ENCODE data around the gene ERI2. TPM values are rescaled to one million over a fixed set of nuclear protein-coding genes. Genes with fewer than 3 reads are reported as not detected.

ERI2 gene
- total RNA-seq, 1 experiment from 2014 or later, result 13.2 TPM

GRCh38 chr16:20753727-20754126 is 52.5 kb downstream of the ERI2 start:
- intact Hi-C loops (cut with micrococcal nuclease), result no loop called here
- Histone ChIP-seq H3K9me3 (ENCODE audit: low read length) (no peaks in the 10 kb centered on the region), H4K20me1 (ENCODE audit: low read length) (no peaks in the 10 kb centered on the region), H3K4me2 (ENCODE audit: low read length) (no peak overlapping the region), H3K4me3 (ENCODE audit: low read length) (no peak overlapping the region), H2AFZ (ENCODE audit: low read length) (no peak overlapping the region), H3K9ac (ENCODE audit: low read length) (no peak overlapping the region), H3K4me1 (ENCODE audit: insufficient read depth, low read length) (no peaks in the 10 kb centered on the region), H3K36me3 (ENCODE audit: low read depth, low read length) (no peaks in the 10 kb centered on the region), H3K9me2 (replicated peaks; ENCODE audit: low read length) (no peaks in the 10 kb centered on the region), H3K27me3 (ENCODE audit: low read length) (0 out of 2 replicates have a peak, but pooled peaks cover 3% of the 10 kb centered on the region), H3F3A (ENCODE audit: low read length, unreplicated experiment) (no peaks in the 10 kb centered on the region), H3K79me2 (ENCODE audit: low read length) (no peaks in the 10 kb centered on the region), H3K27ac (ENCODE audit: low read length) (no peak overlapping the region)
- BruUV-seq (replicated peaks), result no TSS peak
- ATAC-seq, result no peak
- TF ChIP-seq, protein P1, sequence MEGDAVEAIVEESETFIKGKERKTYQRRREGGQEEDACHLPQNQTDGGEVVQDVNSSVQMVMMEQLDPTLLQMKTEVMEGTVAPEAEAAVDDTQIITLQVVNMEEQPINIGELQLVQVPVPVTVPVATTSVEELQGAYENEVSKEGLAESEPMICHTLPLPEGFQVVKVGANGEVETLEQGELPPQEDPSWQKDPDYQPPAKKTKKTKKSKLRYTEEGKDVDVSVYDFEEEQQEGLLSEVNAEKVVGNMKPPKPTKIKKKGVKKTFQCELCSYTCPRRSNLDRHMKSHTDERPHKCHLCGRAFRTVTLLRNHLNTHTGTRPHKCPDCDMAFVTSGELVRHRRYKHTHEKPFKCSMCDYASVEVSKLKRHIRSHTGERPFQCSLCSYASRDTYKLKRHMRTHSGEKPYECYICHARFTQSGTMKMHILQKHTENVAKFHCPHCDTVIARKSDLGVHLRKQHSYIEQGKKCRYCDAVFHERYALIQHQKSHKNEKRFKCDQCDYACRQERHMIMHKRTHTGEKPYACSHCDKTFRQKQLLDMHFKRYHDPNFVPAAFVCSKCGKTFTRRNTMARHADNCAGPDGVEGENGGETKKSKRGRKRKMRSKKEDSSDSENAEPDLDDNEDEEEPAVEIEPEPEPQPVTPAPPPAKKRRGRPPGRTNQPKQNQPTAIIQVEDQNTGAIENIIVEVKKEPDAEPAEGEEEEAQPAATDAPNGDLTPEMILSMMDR (conservative IDR thresholded peaks at IDR 0.05; ENCODE audit: low read depth, low read length), result no peak
- TF ChIP-seq EZH2phosphoT487 (IDR thresholded peaks at IDR 0.05; ENCODE audit: borderline replicate concordance, low read length) (no peak), EZH2 (IDR thresholded peaks at IDR 0.05; ENCODE audit: low read length, unreplicated experiment) (no peak)
- ChIA-PET CTCF (no interaction called here), POLR2A (ENCODE audit: unreplicated experiment) (no interaction called here)
- DNase-seq, result no peak

GRCh38 chr16:20750558-20750957 is 55.7 kb downstream of the ERI2 start:
- no peaks in the 10 kb centered on the region for H3K4me1 ChIP-seq (ENCODE audit: insufficient read depth, low read length)
- intact Hi-C loops (cut with micrococcal nuclease), result no loop called here
- H3K4me2 ChIP-seq (ENCODE audit: low read length), result no peak overlapping the region
- H2AFZ ChIP-seq (ENCODE audit: low read length), result no peak overlapping the region
- H3K36me3 ChIP-seq (ENCODE audit: low read depth, low read length), result no peaks in the 10 kb centered on the region
- no peak for DNase-seq
- POLR2A ChIA-PET (ENCODE audit: unreplicated experiment), result no interaction called here
- H3K9me3 ChIP-seq (ENCODE audit: low read length), result no peaks in the 10 kb centered on the region
- 0 out of 2 replicates have a peak, but pooled peaks cover 3% of the 10 kb centered on the region for H3K27me3 ChIP-seq (ENCODE audit: low read length)
- H3F3A ChIP-seq (ENCODE audit: low read length, unreplicated experiment), result no peaks in the 10 kb centered on the region
- H4K20me1 ChIP-seq (ENCODE audit: low read length), result no peaks in the 10 kb centered on the region
- BruUV-seq (replicated peaks), result no TSS peak
- H3K4me3 ChIP-seq (ENCODE audit: low read length), result no peak overlapping the region
- TF ChIP-seq, protein P1 (conservative IDR thresholded peaks at IDR 0.05; ENCODE audit: low read depth, low read length), result no peak
- TF ChIP-seq EZH2 (IDR thresholded peaks at IDR 0.05; ENCODE audit: low read length, unreplicated experiment), result no peak
- TF ChIP-seq EZH2phosphoT487 (IDR thresholded peaks at IDR 0.05; ENCODE audit: borderline replicate concordance, low read length), result no peak
- no peaks in the 10 kb centered on the region for H3K79me2 ChIP-seq (ENCODE audit: low read length)
- H3K9me2 ChIP-seq (replicated peaks; ENCODE audit: low read length), result no peaks in the 10 kb centered on the region
- no peak for ATAC-seq
- no peak overlapping the region for H3K27ac ChIP-seq (ENCODE audit: low read length)
- no peak overlapping the region for H3K9ac ChIP-seq (ENCODE audit: low read length)
- CTCF ChIA-PET, result no interaction called here

DNA sequence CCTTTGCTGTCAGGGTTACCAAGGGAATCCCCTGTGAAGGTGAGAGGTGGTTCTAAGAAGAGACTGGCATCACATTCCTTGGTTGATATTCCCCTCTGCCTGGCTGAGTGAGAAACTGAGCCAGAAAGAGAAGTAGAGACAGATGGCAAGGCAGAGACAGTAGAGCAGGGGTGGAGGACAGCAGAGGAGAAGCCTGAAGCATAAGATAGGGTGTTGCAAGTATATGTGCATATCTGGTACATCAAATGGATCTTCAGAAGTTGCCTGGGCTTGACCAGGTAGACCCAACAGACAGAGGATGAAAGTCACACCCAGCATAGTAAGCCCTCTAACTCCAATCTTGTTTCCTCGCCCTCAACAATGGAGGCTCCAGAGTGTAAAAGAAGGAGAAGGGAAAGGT is 56.8 kb downstream of the ERI2 start:
- no peak for TF ChIP-seq EZH2 (IDR thresholded peaks at IDR 0.05; ENCODE audit: low read length, unreplicated experiment)
- TF ChIP-seq, protein P1 (conservative IDR thresholded peaks at IDR 0.05; ENCODE audit: low read depth, low read length), result no peak
- TF ChIP-seq EZH2phosphoT487 (IDR thresholded peaks at IDR 0.05; ENCODE audit: borderline replicate concordance, low read length), result no peak
- Histone ChIP-seq H3K4me1 (ENCODE audit: insufficient read depth, low read length) (no peaks in the 10 kb centered on the region), H3K79me2 (ENCODE audit: low read length) (no peaks in the 10 kb centered on the region), H3K4me3 (ENCODE audit: low read length) (no peak overlapping the region), H3K27ac (ENCODE audit: low read length) (no peak overlapping the region), H2AFZ (ENCODE audit: low read length) (no peak overlapping the region), H3F3A (ENCODE audit: low read length, unreplicated experiment) (no peaks in the 10 kb centered on the region), H4K20me1 (ENCODE audit: low read length) (no peaks in the 10 kb centered on the region), H3K36me3 (ENCODE audit: low read depth, low read length) (no peaks in the 10 kb centered on the region), H3K27me3 (ENCODE audit: low read length) (0 out of 2 replicates have a peak, but pooled peaks cover 3% of the 10 kb centered on the region), H3K4me2 (ENCODE audit: low read length) (no peak overlapping the region), H3K9me3 (ENCODE audit: low read length) (no peaks in the 10 kb centered on the region), H3K9me2 (replicated peaks; ENCODE audit: low read length) (no peaks in the 10 kb centered on the region), H3K9ac (ENCODE audit: low read length) (no peak overlapping the region)
- intact Hi-C loops (cut with micrococcal nuclease), result no loop called here
- no TSS peak for BruUV-seq (replicated peaks)
- CTCF ChIA-PET, result no interaction called here
- POLR2A ChIA-PET (ENCODE audit: unreplicated experiment), result no interaction called here
- DNase-seq (no peak), ATAC-seq (no peak)
